ENCODE measurements around the gene EIF3I. TPM values are rescaled to one million over a fixed set of nuclear protein-coding genes. Genes with fewer than 3 reads are reported as not detected.

Gene EIF3I
- total and polyA plus RNA-seq, 10 of the 15 experiments (the other 5 are each of a cell fraction or from before 2014, with no cell fraction given) = 208 to 606 (median 352) TPM

- no peak for TF ChIP-seq USF2 (IDR thresholded peaks at IDR 0.05; ENCODE audit: borderline replicate concordance, low read depth, low read length)
- no peak for TF ChIP-seq ZBTB40 (IDR thresholded peaks at IDR 0.05; ENCODE audit: borderline replicate concordance)
- no peak for TF ChIP-seq BMI1 (IDR thresholded peaks at IDR 0.05; ENCODE audit: borderline replicate concordance)
- no peak for TF ChIP-seq SREBF1 (IDR thresholded peaks at IDR 0.05; ENCODE audit: low read length)
- TF ChIP-seq BCLAF1 (IDR thresholded peaks at IDR 0.05) = no peak
These were observed 6.6 kb downstream of the EIF3I start (continued) for GRCh38 chr1:32228771-32229170.

All from GM12878 (cell line).